ENCODE data around the gene MTA1.

The MTA1 gene

DNA sequence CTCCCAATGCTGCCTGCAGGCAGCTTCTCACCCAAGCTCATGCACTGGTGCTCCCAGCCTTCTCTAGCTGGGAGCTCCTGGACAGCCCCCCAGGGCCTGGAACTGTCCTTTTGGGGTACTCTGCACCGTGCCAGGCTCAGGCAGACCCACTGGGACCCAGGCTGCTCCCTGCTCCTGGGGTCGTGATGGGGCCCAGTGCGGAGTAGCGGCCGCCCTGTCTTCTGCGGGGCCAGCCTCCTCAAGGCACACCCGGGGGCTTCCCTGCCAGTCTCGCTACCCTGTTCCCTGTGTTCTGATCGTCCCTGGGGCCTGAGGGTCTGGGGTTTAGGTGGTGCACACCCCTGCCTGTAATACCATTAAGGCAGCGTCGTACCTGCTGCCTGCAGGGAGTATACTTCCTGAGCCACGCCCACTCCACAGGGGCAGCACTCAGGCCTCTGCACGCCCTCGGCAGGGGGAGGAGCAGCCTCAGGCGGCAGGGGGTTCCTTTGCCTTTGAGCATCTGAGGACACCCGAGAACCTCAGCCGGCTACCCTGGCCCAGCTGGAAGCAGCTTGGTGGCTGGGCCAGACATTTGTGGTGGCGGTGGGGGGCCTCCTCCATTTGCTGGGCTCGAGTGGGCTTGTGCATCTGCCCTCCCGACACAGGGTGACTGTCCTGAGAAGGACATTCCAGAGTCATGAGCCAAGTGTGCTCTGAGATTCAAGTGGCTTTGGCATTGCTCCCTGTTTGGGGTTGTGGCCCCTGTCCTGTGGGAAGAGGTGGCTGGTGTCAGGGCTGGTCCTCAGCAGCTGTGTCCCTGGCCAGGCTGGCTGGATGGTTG lies 45.8 kb downstream of the MTA1 start:
- no peak for DNase-seq (ENCODE audit: low spot score)

GRCh38 chr14:105466531-105467248 lies 47.1 kb downstream of the MTA1 start:
- DNase-seq (ENCODE audit: low spot score) = no peak

DNA sequence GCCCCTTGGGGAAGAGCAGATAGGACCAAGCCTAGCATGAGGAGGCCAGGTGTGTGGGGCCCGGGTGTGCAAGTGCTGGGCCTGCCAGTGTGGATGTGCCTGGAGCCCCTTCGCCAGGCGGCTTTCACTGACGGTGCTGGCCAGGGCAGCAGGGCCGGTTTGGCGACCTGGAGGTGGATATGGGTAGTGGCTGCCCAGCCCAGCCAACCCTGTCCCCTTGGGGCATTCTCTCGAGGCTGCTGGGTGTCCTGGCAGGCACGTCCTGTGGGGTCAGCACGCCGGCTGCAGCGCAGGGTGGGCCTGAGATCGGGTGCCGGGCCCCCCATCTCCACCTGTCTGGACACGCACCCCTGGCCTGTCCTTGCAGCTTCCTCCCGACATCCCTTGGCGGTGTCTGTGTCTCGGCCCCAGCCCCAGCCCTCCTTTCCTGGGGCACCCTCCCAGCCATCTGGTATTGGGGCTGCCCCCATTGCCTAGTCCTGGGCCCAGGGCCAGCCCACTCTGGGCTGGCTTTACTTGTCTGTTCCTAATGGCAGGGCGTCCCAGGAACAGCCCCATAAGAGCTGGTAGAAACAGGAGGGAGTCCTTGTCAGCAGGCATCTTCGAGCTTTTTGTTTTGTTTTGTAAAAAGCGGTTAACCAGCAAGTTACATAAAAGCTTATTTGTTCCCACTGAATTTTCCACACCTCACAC lies 47.8 kb downstream of the MTA1 start:
- no peak for DNase-seq (ENCODE audit: low spot score)

- no peak for DNase-seq (ENCODE audit: low spot score)
Measured at GRCh38 chr14:105467942-105468471, 48.4 kb downstream of the MTA1 start.

DNA sequence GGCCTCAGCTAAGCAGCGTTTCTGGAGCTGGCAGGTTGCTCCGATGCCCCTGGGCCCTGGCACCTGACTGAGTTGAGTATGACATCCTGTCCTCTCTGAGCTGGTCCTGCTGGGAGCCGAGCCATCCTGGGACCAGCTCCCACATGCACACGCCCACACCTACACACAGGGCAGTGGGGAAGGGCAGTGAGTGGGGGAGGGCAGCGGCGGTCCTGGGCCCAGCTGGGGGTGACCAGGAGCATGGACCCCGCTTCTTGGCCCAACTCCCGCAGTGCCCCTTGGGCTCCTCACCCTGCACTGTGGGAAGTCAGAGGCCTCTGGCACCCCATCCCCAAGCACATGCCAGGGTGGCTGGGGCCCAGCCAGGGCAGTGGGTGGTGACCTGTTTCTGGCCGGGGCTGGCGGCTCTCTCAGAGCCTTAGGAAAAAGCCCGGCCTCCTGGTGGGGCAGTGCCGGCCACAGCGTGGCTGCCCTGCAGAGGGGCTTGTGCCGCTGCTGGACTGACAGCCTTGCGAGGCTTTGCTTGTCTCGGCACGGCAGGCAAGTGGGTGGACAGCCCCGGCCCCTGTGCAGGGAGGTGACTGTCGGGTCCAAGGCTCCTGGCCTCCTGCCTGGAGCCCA lies 49.1 kb downstream of the MTA1 start:
- DNase-seq (ENCODE audit: low spot score) = no peak

DNA sequence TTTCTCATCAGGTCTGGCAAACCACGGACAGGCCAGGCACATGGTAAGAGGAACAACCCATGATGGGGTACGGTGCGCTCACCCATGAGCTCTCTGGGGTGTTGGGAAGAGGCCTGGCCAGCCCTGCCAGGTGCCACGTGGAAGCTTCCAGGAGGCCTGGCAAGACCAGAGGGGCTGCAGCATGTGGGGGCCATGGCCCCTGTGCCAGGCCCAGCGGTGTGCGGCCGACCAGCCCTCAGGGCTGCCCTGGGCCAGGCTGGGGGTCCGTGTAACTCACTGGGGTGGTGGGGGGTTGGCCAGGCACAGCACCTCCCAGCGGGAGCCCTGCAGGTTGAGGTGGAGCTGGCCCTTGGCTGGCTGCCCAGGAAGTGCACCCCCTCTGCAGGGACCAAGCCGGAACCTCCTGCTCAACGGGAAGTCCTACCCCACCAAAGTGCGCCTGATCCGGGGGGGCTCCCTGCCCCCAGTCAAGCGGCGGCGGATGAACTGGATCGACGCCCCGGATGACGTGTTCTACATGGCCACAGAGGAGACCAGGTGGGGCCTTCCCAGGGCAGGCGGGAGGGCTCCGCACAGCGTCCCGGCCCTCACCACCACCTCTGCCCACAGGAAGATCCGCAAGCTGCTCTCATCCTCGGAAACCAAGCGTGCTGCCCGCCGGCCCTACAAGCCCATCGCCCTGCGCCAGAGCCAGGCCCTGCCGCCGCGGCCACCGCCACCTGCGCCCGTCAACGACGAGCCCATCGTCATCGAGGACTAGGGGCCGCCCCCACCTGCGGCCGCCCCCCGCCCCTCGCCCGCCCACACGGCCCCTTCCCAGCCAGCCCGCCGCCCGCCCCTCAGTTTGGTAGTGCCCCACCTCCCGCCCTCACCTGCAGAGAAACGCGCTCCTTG lies 50.1 kb downstream of the MTA1 start:
- no peak for DNase-seq (ENCODE audit: low spot score)

- no peak for DNase-seq (ENCODE audit: low spot score)
Measured at GRCh38 chr14:105470350-105471296, 51.0 kb downstream of the MTA1 start.

DNA sequence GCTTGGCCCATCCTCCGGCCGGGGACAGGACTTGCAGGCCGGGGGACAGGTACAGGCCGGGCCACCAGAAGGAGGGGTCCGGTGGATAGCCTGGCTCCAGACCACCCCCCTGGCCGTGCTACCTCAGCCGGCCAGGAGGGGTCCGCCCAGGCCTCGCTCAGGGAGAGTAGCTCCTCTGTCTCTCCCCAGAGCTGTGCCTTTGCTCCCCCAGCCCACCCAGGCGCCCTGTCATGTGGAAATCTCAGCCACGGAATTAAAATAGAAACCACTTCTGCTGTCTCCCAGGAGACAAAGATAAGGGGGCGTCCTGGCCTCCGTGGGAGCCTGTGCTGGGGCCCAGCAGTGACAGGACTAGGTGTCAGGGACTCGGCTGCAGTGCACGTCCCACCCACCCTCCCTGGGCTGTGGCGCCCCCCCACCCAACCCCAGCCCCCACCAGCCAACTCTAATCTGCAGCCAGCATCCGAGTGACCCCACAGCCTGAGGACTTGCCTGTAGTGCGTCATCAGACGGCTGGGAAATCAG lies 51.7 kb downstream of the MTA1 start:
- no peak for DNase-seq (ENCODE audit: low spot score)

DNA sequence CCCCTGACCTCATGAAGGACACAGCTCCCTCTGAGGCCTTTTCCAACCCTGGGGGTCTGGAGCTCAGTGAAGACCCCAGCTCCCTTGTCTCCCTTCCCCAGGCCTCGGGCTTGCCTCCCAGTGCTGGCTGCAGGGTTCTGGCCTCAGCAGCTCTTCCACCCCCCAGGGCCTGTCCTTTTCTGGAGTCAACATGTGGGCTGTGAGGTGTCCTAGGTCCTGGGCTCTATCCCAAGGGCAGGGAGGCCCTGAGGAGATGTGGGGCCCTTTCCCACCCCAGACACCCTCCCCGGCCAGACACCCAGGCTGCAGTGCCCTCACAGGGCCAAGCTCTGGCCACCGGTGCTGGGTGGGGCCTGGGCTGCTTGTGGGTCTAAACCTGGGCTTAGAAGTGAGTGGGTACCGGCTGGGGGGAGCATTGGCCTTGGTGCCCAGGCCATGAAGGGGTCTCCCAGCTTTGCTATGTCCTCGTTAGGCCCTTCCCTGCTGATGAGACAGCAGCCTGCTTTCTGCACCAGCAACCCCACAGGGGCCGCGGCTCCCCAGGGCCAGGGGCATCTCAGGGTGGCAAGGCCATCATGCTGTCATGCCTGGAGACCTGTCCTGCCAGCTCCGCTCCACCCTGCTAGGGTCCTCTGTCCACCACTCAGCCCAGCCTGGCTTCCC lies 52.3 kb downstream of the MTA1 start:
- DNase-seq (ENCODE audit: low spot score) = no peak

- DNase-seq (ENCODE audit: low spot score) = no peak
Measured at GRCh38 chr14:105472486-105472991, 52.9 kb downstream of the MTA1 start.

DNA sequence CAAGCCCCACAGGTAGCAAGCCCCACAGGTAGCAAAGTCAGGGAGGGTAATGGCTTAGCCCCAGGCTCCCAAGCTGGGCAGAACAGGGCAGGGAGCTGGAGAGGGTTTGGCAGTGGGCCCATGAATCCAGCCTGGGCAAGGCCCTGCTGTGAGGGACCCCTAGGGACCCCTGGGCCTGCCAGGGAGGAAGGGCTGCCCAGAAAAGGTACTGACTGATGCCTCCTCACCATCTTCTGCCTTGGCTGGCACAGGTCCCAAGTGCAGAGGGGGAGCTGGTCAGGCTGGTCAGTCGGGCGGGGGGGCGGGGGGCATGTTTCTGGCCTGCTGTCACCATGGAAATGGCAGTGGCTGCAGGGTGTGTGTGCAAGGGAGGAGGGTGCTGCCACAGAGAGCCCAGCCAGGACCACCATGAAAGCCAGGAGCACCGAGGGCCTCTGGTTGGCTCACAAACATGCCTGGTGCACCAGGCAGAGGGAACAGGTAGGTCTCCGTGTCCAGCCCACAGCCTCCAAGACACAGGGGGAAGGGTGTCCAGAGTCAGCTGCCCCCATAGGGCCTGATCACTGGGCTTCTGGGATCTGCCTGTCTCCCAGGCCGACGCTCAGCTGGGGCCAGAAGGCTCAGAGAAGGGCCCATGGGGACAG lies 53.5 kb downstream of the MTA1 start:
- DNase-seq (ENCODE audit: low spot score) = no peak

GRCh38 chr14:105473677-105474482 lies 54.3 kb downstream of the MTA1 start:
- DNase-seq (ENCODE audit: low spot score) = peak; percentile 61

DNA sequence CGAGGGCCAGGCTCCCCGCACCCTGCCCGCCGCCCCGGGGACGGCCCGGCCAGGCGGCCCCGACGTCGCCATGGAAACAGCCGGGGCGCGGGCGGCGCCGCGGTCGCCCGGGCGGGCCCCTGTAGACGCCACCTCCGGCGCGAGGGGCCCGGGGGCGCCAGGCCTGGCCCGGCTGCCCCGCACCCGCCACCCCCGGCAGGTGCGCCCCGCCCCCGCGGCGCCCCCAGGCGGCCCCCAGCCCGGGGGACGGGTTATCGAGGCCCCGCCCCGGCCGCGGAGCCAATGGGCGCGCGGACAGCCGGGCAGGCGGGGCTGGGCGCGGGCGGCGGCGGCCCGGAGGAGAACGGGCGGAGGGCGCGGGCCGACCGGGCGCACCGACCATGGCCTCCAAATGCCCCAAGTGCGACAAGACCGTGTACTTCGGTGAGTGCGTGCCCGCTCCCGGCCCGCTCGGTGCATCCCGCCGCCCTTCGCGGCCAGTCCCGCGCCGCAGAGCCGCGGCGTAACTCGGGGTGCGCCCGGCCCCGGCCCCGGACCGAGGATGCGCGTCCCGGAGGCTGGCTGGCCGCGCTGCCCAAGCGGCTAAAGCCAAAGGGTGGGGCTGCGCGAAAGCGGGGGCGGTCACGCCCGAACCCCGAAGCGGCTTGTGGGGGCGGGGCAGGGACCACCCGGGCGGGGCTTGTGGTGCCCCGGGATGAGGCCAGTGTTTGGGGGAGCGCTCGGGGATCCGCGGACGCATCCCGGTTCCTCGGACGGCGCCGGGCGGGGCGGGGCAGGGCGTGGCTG lies 55.0 kb downstream of the MTA1 start, which contains the start of gene CRIP2:
Gene CRIP2, plus strand, starts transcription at position 339 of the 786 bp plus-strand sequence. Its CDS starts 42 bp downstream, at position 381.
- DNase-seq (ENCODE audit: low spot score) = peak; percentile 66

DNA sequence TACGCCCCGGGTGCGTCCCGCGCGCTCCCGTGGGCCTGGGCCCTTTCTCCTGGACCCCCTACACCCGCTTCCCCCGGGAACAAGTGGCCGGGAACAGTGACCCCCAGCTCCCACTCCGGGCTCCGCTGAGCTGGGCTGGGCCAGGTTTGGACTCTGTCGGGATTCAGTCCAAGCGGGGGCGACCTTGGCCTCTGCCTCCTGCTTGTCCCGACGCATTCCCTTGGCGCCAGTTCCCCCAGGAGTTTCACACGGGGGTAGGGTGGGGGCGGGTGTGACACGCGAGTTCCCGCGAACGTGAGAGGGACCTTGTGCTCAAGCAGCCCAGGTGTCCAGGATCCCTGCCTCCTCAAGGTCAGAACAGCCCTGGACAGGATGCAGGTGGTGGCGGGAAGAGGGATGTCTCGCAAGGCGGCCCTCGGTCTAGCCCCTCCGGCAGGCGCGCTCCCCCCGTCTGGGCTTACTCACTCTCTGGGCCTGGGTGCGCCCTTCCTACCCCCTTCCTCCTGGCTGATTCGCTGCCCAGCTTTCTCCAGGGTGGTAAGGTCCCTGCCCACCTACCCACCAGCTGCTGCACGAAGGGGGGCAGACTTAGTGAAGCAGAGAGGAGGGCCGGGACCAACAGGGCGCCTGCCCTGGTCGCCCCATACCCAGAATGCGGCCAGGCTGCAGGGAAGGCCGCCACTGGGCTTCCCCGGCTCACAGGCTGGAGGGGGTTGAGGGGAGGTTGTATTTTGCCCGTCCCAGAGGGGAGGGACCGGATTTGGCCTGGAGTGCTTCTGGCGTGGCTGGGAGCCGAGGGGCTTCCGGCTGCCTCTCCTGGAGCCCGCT lies 55.9 kb downstream of the MTA1 start:
- no peak for DNase-seq (ENCODE audit: low spot score)

- DNase-seq (ENCODE audit: low spot score) = no peak
Measured at GRCh38 chr14:105476097-105476830, 56.6 kb downstream of the MTA1 start.
